Stimulated activated memory B cell treated with anti-CD40 and anti-IgM and Interleukin-4, amounts not matched to agents 10 μg/mL and 1 μg/mL and 100 μg/mL, for 72 hours (primary cell): ENCODE results near the gene SEPTIN11.
"Not testable (repeated sequence)": the region's sequence is repeated elsewhere in the genome, so short reads cannot be mapped to it uniquely, and the experiment has no call there.

ENCODE experiments used
- ATAC-seq: fragments of 150-1000 bp; cut with Tn5 transposase; 2 replicates; pipeline ENCODE4 v1.10.0; 2021
- H3K27ac Mint-ChIP-seq: one replicate; pipeline ENCODE4 v1.8.0; 2022; ENCODE audit warnings: mild to moderate bottlenecking, mixed read lengths
- H3K27me3 Mint-ChIP-seq: one replicate; pipeline ENCODE4 v1.8.0; 2022; ENCODE audit warnings: mixed read lengths
- H3K36me3 Mint-ChIP-seq: one replicate; pipeline ENCODE4 v1.8.0; 2022; ENCODE audit warnings: mixed read lengths
- H3K4me1 Mint-ChIP-seq: one replicate; pipeline ENCODE4 v1.8.0; 2022; ENCODE audit warnings: mixed read lengths
- H3K4me3 Mint-ChIP-seq: one replicate; pipeline ENCODE4 v1.8.0; 2022; ENCODE audit warnings: mild to moderate bottlenecking, moderate library complexity, mixed read lengths
- H3K9me3 Mint-ChIP-seq: one replicate; pipeline ENCODE4 v1.8.0; 2022; ENCODE audit warnings: mixed read lengths

Gene SEPTIN11

GRCh38 chr4:76963131-76963750, 13.7 kb downstream of the SEPTIN11 start:
- no peaks in the 10 kb centered on the region for H3K9me3 Mint-ChIP-seq

DNA sequence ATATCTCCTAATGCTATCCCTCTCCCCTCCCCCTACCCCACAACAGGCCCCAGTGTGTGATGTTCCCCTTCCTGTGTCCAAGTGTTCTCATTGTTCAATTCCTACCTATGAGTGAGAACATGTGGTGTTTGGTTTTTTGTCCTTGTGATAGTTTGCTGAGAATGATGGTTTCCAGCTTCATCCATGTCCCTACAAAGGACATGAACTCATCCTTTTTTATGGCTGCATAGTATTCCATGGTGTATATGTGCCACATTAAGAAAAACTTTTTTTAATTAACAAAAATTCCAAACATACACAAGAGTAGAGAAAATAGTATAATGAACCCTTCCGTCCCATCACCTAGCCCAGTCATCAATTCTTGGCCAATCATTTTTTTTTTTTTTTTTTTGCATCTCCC, 14.4 kb downstream of the SEPTIN11 start:
- not testable (repeated sequence) for ATAC-seq

More at GRCh38 chr4:76963131-76963750, 13.7 kb downstream of the SEPTIN11 start:
- no peak overlapping the region for H3K4me3 Mint-ChIP-seq
- H3K36me3 Mint-ChIP-seq, result peaks cover 12% of the 10 kb centered on the region
- no peak overlapping the region for H3K27ac Mint-ChIP-seq
- peaks cover 10% of the 10 kb centered on the region for H3K4me1 Mint-ChIP-seq
- no peaks in the 10 kb centered on the region for H3K27me3 Mint-ChIP-seq
- ATAC-seq, result no peak

GRCh38 chr4:76964769-76965168, 15.2 kb downstream of the SEPTIN11 start:
- no peaks in the 10 kb centered on the region for H3K9me3 Mint-ChIP-seq
- H3K27ac Mint-ChIP-seq, result no peak overlapping the region
- no peak overlapping the region for H3K4me3 Mint-ChIP-seq
- ATAC-seq, result no peak
- peaks cover 12% of the 10 kb centered on the region for H3K36me3 Mint-ChIP-seq
- H3K4me1 Mint-ChIP-seq, result peaks cover 10% of the 10 kb centered on the region
- H3K27me3 Mint-ChIP-seq, result no peaks in the 10 kb centered on the region

More for the DNA sequence above, 14.4 kb downstream of the SEPTIN11 start:
- Mint-ChIP-seq H3K4me1 (peaks cover 10% of the 10 kb centered on the region), H3K36me3 (peaks cover 12% of the 10 kb centered on the region)
- H3K27me3 Mint-ChIP-seq, H3K27ac Mint-ChIP-seq, H3K4me3 Mint-ChIP-seq, H3K9me3 Mint-ChIP-seq: not testable (repeated sequence)

DNA sequence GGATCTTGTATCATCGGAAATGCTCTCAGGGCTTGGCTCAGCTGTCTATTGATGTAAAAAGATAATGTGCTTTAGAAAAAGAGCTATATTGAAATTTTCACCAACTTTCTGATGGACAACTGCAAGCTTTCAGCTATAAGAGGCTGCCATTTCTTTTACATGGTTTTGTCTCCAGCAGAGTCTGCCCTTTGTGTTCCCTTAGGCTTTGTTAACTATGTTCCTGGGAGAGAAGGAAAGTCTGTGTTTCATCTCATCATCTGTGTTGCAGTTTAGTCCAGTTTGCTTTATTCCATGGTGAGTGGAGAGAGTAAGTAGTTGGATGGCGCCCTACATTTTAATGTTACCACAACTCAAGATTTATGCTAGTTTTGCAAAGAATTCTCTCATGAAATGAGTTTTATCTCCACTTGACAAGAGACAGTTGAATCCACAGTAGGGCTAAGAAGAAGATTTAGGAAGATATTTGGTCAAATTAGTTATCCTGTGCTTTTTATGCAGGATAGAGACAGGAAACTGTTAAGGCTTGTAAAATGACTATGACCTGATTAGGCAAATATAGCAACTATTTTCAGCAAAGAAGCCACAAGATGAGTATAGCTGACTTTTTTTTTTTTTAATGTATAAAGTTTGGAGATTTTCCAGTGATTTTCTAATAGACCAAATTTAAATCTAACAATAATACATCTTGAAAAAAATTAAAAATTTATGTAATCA, 16.5 kb downstream of the SEPTIN11 start:
- H3K4me1 Mint-ChIP-seq, result no peaks in the 10 kb centered on the region
- H3K27ac Mint-ChIP-seq, result no peak overlapping the region
- H3K9me3 Mint-ChIP-seq, result no peaks in the 10 kb centered on the region
- no peaks in the 10 kb centered on the region for H3K27me3 Mint-ChIP-seq
- no peak overlapping the region for H3K4me3 Mint-ChIP-seq
- H3K36me3 Mint-ChIP-seq, result peaks cover 7% of the 10 kb centered on the region
- ATAC-seq, result no peak

DNA sequence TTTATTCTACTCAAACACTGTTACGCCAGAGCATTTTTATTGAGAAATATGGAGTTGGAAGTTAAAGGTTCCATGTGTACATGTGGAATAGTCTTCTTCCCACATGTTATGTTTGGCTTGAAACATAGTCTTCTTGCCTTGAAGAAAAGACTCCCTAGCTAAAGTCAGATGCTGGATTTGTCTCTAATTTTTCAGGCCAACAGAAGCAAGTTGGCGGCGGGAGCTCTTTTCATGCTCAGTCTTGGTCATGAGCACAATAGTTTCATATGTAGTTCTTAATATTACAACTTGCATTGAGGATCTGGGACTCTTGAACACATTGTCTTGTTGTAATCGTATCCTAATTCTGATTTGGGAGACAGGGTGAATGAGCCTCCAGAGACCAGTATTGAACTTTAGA, 19.4 kb downstream of the SEPTIN11 start:
- ATAC-seq, result no peak
- Mint-ChIP-seq H3K27me3 (no peaks in the 10 kb centered on the region), H3K4me3 (no peak overlapping the region), H3K4me1 (no peaks in the 10 kb centered on the region), H3K36me3 (peaks cover 6% of the 10 kb centered on the region), H3K27ac (no peak overlapping the region), H3K9me3 (no peaks in the 10 kb centered on the region)

- Mint-ChIP-seq H3K36me3 (peaks cover under 1% of the 10 kb centered on the region), H3K9me3 (no peaks in the 10 kb centered on the region), H3K4me1 (no peaks in the 10 kb centered on the region), H3K4me3 (no peak overlapping the region), H3K27me3 (no peaks in the 10 kb centered on the region), H3K27ac (no peak overlapping the region)
- ATAC-seq, result no peak
Measured at GRCh38 chr4:76969495-76969894, 19.9 kb downstream of the SEPTIN11 start.

GRCh38 chr4:76969941-76970529, 20.5 kb downstream of the SEPTIN11 start:
- Mint-ChIP-seq H3K36me3 (no peaks in the 10 kb centered on the region), H3K27ac (no peak overlapping the region), H3K4me1 (no peaks in the 10 kb centered on the region), H3K4me3 (no peak overlapping the region), H3K9me3 (no peaks in the 10 kb centered on the region), H3K27me3 (no peaks in the 10 kb centered on the region)
- no peak for ATAC-seq

DNA sequence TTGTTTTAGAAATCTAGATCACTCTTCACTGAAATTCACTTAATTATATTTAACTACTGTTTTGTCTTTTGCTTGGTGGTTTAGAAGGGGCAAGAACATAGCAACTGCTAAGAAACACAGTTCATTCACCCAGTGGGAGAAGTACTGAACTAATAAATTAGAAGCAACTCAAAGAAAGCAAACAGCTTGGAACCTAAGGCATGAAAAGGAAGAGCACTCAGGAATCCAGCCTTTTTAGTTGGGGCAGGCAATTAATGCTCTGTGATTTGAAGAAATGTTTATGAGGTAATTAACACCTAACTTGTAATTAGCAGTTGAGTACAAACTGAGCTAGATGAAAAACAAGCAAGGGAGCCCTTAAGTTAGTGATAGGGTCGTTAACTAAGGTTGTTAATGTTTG, 22.8 kb downstream of the SEPTIN11 start:
- Mint-ChIP-seq H3K4me1 (no peaks in the 10 kb centered on the region), H3K9me3 (no peaks in the 10 kb centered on the region), H3K4me3 (no peak overlapping the region), H3K27ac (no peak overlapping the region), H3K27me3 (no peaks in the 10 kb centered on the region), H3K36me3 (peaks cover 11% of the 10 kb centered on the region)
- ATAC-seq, result no peak

- no peak overlapping the region for H3K4me3 Mint-ChIP-seq
- no peak for ATAC-seq
- no peak overlapping the region for H3K27ac Mint-ChIP-seq
- H3K9me3 Mint-ChIP-seq, result no peaks in the 10 kb centered on the region
- H3K27me3 Mint-ChIP-seq, result no peaks in the 10 kb centered on the region
- H3K36me3 Mint-ChIP-seq, result peaks cover 15% of the 10 kb centered on the region
- H3K4me1 Mint-ChIP-seq, result no peaks in the 10 kb centered on the region
Measured at GRCh38 chr4:76974150-76974549, 24.6 kb downstream of the SEPTIN11 start.

GRCh38 chr4:76977113-76977512, 27.6 kb downstream of the SEPTIN11 start:
- no peaks in the 10 kb centered on the region for H3K9me3 Mint-ChIP-seq
- peaks cover 5% of the 10 kb centered on the region for H3K4me1 Mint-ChIP-seq
- peaks cover 23% of the 10 kb centered on the region for H3K36me3 Mint-ChIP-seq
- no peak overlapping the region for H3K4me3 Mint-ChIP-seq
- H3K27ac Mint-ChIP-seq, result no peak overlapping the region
- ATAC-seq, result no peak
- no peaks in the 10 kb centered on the region for H3K27me3 Mint-ChIP-seq

- H3K9me3 Mint-ChIP-seq, result no peaks in the 10 kb centered on the region
- no peak for ATAC-seq
- H3K27me3 Mint-ChIP-seq, result no peaks in the 10 kb centered on the region
- H3K4me1 Mint-ChIP-seq, result peaks cover 13% of the 10 kb centered on the region
- H3K27ac Mint-ChIP-seq, result no peak overlapping the region
- peaks cover 29% of the 10 kb centered on the region for H3K36me3 Mint-ChIP-seq
- no peak overlapping the region for H3K4me3 Mint-ChIP-seq
Measured at GRCh38 chr4:76977736-76978350, 28.3 kb downstream of the SEPTIN11 start.

DNA sequence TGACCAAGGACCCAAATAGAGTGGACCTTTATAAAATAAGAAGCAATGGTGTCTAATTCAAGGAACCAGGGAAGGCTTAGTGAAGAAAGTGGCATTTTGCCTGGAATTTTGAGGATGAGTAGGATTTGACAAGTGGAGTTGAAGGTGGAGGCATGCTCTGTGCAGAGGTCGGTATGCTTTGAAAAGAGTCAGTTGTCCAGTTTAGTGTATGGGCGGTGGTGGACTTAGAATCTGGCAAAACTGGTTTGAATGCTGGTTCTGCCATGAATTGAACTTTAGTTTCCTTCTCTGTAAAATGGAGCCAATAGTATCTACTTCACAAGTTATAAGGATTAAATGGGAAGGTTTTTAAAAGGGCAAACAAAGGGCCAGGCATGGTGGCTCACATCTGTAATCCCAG, 29.7 kb downstream of the SEPTIN11 start:
- no peaks in the 10 kb centered on the region for H3K27me3 Mint-ChIP-seq
- no peak for ATAC-seq
- H3K4me3 Mint-ChIP-seq, result no peak overlapping the region
- no peak overlapping the region for H3K27ac Mint-ChIP-seq
- peaks cover 29% of the 10 kb centered on the region for H3K36me3 Mint-ChIP-seq
- no peaks in the 10 kb centered on the region for H3K9me3 Mint-ChIP-seq
- H3K4me1 Mint-ChIP-seq, result peaks cover 23% of the 10 kb centered on the region

DNA sequence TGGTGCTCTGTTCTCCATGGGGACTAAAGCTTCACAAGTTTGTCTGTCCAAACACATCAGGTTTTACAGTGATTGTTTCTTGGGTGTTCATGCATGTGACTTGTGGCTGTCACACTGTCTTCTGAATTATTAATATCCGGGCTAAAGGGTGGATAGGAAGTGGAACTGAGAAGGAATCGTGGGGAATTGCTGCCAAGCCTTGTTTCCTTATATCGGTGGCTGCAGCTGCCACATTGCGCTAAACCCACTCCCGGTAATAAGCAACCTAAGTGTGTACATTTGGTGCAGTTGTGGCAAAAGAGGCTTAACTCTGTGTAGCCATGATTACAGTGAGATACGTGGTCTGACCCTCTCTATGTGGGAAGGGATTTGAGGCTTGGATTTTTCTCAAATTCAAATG, 30.7 kb downstream of the SEPTIN11 start:
- H3K27ac Mint-ChIP-seq, result no peak overlapping the region
- H3K27me3 Mint-ChIP-seq, result no peaks in the 10 kb centered on the region
- H3K4me3 Mint-ChIP-seq, result no peak overlapping the region
- peaks cover 29% of the 10 kb centered on the region for H3K36me3 Mint-ChIP-seq
- peaks cover 26% of the 10 kb centered on the region for H3K4me1 Mint-ChIP-seq
- ATAC-seq, result no peak
- no peaks in the 10 kb centered on the region for H3K9me3 Mint-ChIP-seq

GRCh38 chr4:76981644-76982043, 32.1 kb downstream of the SEPTIN11 start:
- peaks cover 26% of the 10 kb centered on the region for H3K4me1 Mint-ChIP-seq
- no peaks in the 10 kb centered on the region for H3K27me3 Mint-ChIP-seq
- H3K9me3 Mint-ChIP-seq, result no peaks in the 10 kb centered on the region
- no peak overlapping the region for H3K27ac Mint-ChIP-seq
- H3K4me3 Mint-ChIP-seq, result no peak overlapping the region
- peaks cover 33% of the 10 kb centered on the region for H3K36me3 Mint-ChIP-seq
- no peak for ATAC-seq

GRCh38 chr4:76982638-76983584, 33.4 kb downstream of the SEPTIN11 start:
- H3K4me1 Mint-ChIP-seq, result peaks cover 26% of the 10 kb centered on the region
- H3K36me3 Mint-ChIP-seq, result peaks cover 28% of the 10 kb centered on the region
- H3K9me3 Mint-ChIP-seq, result no peaks in the 10 kb centered on the region
- no peaks in the 10 kb centered on the region for H3K27me3 Mint-ChIP-seq
- no peak overlapping the region for H3K4me3 Mint-ChIP-seq
- H3K27ac Mint-ChIP-seq, result no peak overlapping the region
- ATAC-seq, result no peak
